Activated naive CD4-positive, alpha-beta T cell treated with anti-CD3 and anti-CD28 coated beads, Interleukin-2, amount 10 ng/mL, durations not matched to agents 7 days and 5 days (primary cell): Measurements from ENCODE around the gene RAB3B.
"Not testable (repeated sequence)": the region's sequence is repeated elsewhere in the genome, so short reads cannot be mapped to it uniquely, and the experiment has no call there.

Experiments used
- CTCF ChIA-PET: fragments of 350-600 bp; sonication (Branson Sonifier 250); formaldehyde crosslinking; loops from one replicate; lab custom pipeline; 2021; ENCODE audit warnings: antibody characterized with exemption; lab: Charles Lee
- DNase-seq: peaks from one replicate; pipeline ENCODE4 v3.0.0-alpha.2; 2020
- H3K27ac Mint-ChIP-seq: one replicate; pipeline ENCODE4 v1.8.0; 2021; ENCODE audit warnings: mild to moderate bottlenecking, moderate library complexity, mixed read lengths
- H3K27me3 Mint-ChIP-seq: one replicate; pipeline ENCODE4 v1.8.0; 2021; ENCODE audit warnings: mild to moderate bottlenecking, mixed read lengths
- H3K36me3 Mint-ChIP-seq: one replicate; pipeline ENCODE4 v1.8.0; 2021; ENCODE audit warnings: mixed read lengths
- H3K4me1 Mint-ChIP-seq: one replicate; pipeline ENCODE4 v1.8.0; 2021; ENCODE audit warnings: mixed read lengths
- H3K4me3 Mint-ChIP-seq: one replicate; pipeline ENCODE4 v1.8.0; 2021; ENCODE audit warnings: mild to moderate bottlenecking, moderate library complexity, mixed read lengths
- H3K9me3 Mint-ChIP-seq: one replicate; pipeline ENCODE4 v1.8.0; 2021; ENCODE audit warnings: mixed read lengths

The RAB3B gene

DNA sequence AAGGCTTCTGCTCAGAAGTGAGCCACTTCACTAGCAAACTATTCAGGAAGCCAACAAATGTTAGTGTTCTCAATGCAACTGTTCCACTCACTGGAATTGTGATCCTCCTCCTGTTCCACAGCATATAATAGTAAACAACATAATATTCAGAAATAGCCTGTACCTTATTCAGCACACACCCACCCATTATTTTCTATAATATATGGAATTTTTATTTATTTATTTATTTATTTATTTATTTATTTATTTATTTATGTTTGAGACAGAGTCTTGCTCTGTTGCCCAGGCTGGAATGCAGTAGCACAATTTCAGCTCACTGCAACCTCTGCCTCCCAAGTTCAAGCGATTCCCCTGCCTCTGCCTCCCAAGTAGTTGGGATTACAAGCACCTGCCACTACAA is 117.2 kb downstream of the RAB3B start:
- H3K36me3 Mint-ChIP-seq, result peaks cover 44% of the 10 kb centered on the region
- H3K27me3 Mint-ChIP-seq, H3K9me3 Mint-ChIP-seq, DNase-seq, H3K4me3 Mint-ChIP-seq, CTCF ChIA-PET, H3K27ac Mint-ChIP-seq: not testable (repeated sequence)
- H3K4me1 Mint-ChIP-seq, result peaks cover 46% of the 10 kb centered on the region

DNA sequence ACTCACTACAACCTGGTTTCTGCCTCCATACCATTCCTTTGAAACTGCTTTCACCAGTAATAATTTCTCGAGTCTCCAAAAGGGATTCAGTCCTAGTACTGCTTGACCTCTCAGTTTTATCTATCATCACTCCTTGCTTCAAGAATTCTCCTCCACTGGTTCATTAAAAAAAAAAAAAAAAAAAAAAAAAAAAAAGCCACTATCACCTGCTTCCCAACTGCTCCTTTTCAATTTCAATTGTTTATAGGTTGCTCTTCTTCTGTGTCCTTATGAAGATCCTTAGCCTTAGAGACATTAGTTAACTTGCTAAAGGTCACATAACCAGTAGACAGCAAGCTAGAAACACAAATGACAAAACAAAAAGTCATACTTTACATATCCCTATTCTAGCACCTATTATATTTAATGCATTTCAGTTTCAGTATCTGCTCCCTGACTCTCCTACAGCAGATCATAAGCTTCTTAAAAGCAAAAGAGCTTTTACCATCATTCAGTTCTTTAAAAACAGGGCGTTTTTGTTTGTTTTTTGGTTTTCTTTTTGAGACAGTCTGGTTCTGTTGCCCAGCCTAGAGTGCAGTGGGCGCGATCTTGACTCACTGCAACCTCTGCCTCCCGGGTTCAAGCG is 119.0 kb downstream of the RAB3B start:
- Mint-ChIP-seq H3K4me1 (peaks cover 59% of the 10 kb centered on the region), H3K27ac (no peak overlapping the region), H3K27me3 (no peaks in the 10 kb centered on the region), H3K4me3 (no peak overlapping the region), H3K36me3 (peaks cover 41% of the 10 kb centered on the region), H3K9me3 (no peaks in the 10 kb centered on the region)
- CTCF ChIA-PET, result no interaction called here
- no peak for DNase-seq

DNA sequence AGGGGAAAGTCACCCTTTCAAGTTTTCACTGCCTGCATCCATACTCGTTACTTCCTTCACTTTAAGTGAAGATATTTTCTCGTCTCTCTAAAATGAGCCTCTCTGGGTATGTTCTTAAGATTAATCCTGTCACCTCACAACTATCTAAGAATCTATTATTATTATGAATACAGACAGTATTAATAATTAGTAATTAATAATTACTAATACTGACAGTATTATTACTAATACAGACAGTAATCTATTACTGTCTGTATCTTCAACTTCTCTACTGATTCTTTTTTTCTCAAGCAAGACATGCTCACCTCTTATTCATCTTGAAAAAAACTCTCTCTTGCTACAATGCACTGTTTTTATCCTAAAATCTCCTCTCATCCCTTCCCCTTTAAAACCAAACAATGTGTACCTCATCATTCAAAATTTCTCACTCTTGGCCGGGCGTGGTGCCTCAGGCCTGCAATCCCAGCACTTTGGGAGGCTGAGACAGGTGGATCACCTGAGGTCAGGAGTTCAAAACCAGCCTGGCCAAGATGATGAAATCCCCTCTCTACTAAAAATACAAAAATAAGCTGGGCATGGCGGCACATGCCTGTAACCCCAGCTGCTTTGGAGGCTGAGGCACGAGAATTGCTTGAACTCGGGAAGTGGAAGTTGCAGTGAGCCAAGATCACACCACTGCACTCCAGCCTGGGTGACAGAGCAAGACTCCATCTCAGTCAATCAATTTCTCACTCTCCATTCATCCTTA is 119.7 kb downstream of the RAB3B start:
- Mint-ChIP-seq H3K4me3 (no peak overlapping the region), H3K9me3 (no peaks in the 10 kb centered on the region), H3K27ac (no peak overlapping the region), H3K36me3 (peaks cover 40% of the 10 kb centered on the region), H3K27me3 (no peaks in the 10 kb centered on the region), H3K4me1 (peaks cover 57% of the 10 kb centered on the region)
- no peak for DNase-seq
- CTCF ChIA-PET, result interaction anchor here (1.2 kb wide), 1 partner anchor 302 kb away, joined by 3 read pairs; no protein-coding TSS in a partner anchor

DNA sequence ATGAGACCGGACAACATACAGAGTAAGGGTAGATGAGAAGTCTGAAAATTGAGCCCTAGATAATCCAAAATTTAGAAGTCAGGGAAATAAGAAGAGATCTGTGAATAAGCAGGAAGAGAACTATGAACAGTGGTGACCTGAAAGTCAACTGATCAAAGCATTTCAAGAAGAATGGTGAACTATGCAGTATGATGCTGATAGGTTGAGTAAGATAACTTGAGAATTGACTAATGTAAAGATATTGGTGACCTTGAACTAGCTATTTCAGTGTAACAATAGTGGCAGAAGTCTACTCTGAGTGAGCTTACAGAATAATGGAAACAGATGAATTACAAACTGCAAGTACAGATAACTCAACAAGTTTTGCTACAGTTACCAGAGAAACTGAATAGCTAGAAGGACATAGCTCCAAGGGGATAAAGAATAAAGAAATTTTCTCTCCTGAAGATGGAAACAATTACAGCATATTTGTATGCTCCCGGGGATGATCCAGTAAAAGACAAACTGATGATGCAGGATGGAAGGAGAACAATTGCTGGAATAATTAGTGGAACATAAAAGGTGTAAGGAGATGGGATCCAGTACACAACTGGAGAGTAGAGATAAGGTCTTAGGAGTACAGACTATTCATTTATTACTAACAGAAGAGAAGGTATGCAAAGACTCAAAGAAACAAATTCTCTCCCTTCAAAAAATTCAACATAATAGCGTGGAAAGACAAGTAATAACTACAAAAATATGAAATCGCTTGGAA is 122.8 kb downstream of the RAB3B start:
- DNase-seq, result no peak
- H3K9me3 Mint-ChIP-seq, result no peaks in the 10 kb centered on the region
- peaks cover 26% of the 10 kb centered on the region for H3K36me3 Mint-ChIP-seq
- CTCF ChIA-PET, result no interaction called here
- no peaks in the 10 kb centered on the region for H3K27me3 Mint-ChIP-seq
- no peak overlapping the region for H3K4me3 Mint-ChIP-seq
- H3K4me1 Mint-ChIP-seq, result peaks cover 40% of the 10 kb centered on the region
- H3K27ac Mint-ChIP-seq, result peak overlapping the region; percentile 2

DNA sequence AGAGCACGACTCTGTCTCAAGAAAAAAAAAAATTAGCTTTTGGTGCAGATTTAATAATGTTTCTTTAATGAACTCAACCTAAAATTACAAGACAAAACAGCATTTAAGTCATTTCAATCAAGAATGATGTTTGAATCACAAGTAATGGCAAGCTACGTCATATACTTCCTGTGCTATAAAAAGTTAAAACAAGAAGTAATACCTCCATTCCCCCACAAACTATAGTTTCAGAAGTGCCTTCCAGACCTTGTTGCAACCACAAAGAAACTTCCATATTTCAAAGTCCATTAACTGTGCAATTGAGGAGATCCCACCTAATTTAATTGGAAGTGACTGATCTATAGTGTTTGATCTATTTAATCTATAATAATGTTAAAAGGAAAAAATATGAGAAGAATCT is 127.1 kb downstream of the RAB3B start:
- Mint-ChIP-seq H3K27me3 (no peaks in the 10 kb centered on the region), H3K4me1 (peaks cover 23% of the 10 kb centered on the region), H3K4me3 (no peak overlapping the region), H3K9me3 (no peaks in the 10 kb centered on the region), H3K36me3 (peaks cover 18% of the 10 kb centered on the region), H3K27ac (no peak overlapping the region)
- no peak for DNase-seq
- CTCF ChIA-PET, result no interaction called here

DNA sequence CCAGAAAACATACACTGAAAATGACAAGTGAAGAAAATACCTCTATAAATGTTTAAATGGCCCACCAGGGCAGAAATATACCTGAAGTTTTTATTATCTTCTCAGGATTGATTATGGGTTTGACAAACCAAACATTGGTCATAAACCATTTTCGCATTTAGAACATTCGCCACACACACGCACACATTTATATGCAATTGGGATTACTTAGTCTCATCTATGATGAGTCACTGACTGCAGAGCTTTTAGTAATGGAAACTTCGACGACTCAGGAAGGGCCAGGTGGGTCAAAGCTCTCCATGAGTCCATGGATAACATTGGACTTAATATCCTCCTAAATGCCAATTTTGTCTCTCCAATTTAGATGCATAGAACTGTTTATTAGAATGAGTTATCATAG is 128.8 kb downstream of the RAB3B start:
- H3K4me1 Mint-ChIP-seq, result peaks cover 14% of the 10 kb centered on the region

DNA sequence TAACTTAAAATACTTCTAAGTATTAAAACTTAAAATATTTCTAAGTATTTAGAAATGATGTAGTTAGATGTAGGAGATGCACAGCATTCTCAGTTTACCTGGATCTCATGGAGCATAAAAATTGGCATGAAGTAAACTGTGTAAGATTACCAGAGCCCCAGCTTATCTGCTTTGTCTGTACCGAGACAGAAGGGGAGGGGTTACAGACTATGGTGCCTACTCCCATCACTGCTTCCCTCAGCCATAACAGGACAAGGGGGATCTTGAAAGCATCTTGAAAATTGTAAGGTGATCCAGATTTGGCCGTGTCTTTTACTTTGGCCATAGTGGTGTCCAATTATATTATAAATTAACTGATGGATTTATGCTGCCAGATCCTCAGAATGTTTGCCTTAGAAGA is 130.8 kb downstream of the RAB3B start:
- Mint-ChIP-seq H3K27ac (no peak overlapping the region), H3K27me3 (no peaks in the 10 kb centered on the region), H3K9me3 (no peaks in the 10 kb centered on the region), H3K4me3 (no peak overlapping the region), H3K36me3 (peaks cover 23% of the 10 kb centered on the region), H3K4me1 (peaks cover 17% of the 10 kb centered on the region)
- no peak for DNase-seq
- CTCF ChIA-PET, result no interaction called here

More for the DNA sequence above, 128.8 kb downstream of the RAB3B start:
- CTCF ChIA-PET, result no interaction called here
- peaks cover 11% of the 10 kb centered on the region for H3K36me3 Mint-ChIP-seq
- no peak for DNase-seq
- no peak overlapping the region for H3K27ac Mint-ChIP-seq
- no peak overlapping the region for H3K4me3 Mint-ChIP-seq
- no peaks in the 10 kb centered on the region for H3K27me3 Mint-ChIP-seq
- no peaks in the 10 kb centered on the region for H3K9me3 Mint-ChIP-seq

DNA sequence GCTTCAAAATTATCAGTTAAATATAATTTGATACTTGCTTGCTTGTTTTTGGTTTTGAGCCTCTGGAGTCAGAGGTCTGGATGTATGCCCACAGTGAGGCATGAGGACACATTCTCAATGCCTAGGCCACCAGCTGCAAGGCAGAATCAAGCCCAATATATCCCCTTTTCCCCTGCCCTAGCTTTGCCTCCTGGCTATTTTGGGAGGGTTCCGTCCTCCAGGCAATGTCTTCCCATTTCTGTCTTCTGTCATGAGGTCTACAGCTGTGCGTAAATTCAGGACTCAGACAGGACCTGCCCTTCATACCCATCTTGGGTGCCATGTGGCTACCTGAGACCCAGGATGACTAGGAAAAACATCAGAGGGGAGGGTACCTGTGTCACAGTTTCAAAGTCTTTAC is 131.2 kb downstream of the RAB3B start:
- no peak for DNase-seq
- Mint-ChIP-seq H3K4me1 (peaks cover 17% of the 10 kb centered on the region), H3K4me3 (no peak overlapping the region), H3K36me3 (peaks cover 23% of the 10 kb centered on the region), H3K27me3 (no peaks in the 10 kb centered on the region), H3K9me3 (no peaks in the 10 kb centered on the region), H3K27ac (no peak overlapping the region)
- CTCF ChIA-PET, result no interaction called here

DNA sequence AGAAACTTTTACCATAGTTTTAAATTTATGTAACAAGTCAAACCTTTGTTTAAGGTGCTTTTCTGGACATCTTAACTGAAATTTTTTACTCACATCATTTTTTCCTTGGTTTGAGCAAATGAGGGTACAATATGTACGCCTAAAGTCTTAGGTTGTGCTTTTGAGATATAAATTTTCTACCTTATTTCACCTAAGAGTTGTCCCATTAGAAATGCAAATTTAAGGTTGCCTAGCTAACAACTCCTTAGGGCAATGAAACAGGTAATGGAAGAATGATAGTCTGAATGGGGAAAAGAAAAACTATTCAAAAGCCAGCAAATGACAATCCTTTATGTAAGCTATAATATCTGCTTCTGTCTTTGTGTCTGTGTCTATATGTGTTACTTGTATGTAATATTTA is 131.6 kb downstream of the RAB3B start:
- H3K36me3 Mint-ChIP-seq, result peaks cover 24% of the 10 kb centered on the region
- CTCF ChIA-PET, result no interaction called here
- no peak overlapping the region for H3K4me3 Mint-ChIP-seq
- H3K27ac Mint-ChIP-seq, result no peak overlapping the region
- peaks cover 17% of the 10 kb centered on the region for H3K4me1 Mint-ChIP-seq
- no peaks in the 10 kb centered on the region for H3K9me3 Mint-ChIP-seq
- no peak for DNase-seq
- H3K27me3 Mint-ChIP-seq, result no peaks in the 10 kb centered on the region
